ENCODE measurements around the gene HES1.
"Not testable (repeated sequence)": the region's sequence is repeated elsewhere in the genome, so short reads cannot be mapped to it uniquely, and the experiment has no call there.

Gene HES1

GRCh38 chr3:194147679-194148078, 11.7 kb downstream of the HES1 start:
- Histone ChIP-seq H3K27ac (no peak overlapping the region), H3K36me3 (no peaks in the 10 kb centered on the region), H3K9me3 (ENCODE audit: severe bottlenecking) (no peaks in the 10 kb centered on the region), H3K4me3 (ENCODE audit: low read depth, low read length) (no peak overlapping the region), H3K27me3 (ENCODE audit: insufficient read depth, low read depth, severe bottlenecking) (no peaks in the 10 kb centered on the region)
- no peak for TF ChIP-seq CTCF (IDR thresholded peaks at IDR 0.05; ENCODE audit: low read depth, low read length)
- DNase-seq, result no peak

GRCh38 chr3:194148383-194148782, 12.4 kb downstream of the HES1 start:
- Histone ChIP-seq H3K36me3 (no peaks in the 10 kb centered on the region), H3K27me3 (ENCODE audit: insufficient read depth, low read depth, severe bottlenecking) (no peaks in the 10 kb centered on the region), H3K27ac (no peak overlapping the region), H3K4me3 (ENCODE audit: low read depth, low read length) (no peak overlapping the region), H3K9me3 (ENCODE audit: severe bottlenecking) (no peaks in the 10 kb centered on the region)
- DNase-seq, result no peak
- TF ChIP-seq CTCF (IDR thresholded peaks at IDR 0.05; ENCODE audit: low read depth, low read length), result no peak

- H3K27me3 ChIP-seq (ENCODE audit: insufficient read depth, low read depth, severe bottlenecking), result no peaks in the 10 kb centered on the region
- TF ChIP-seq CTCF (IDR thresholded peaks at IDR 0.05; ENCODE audit: low read depth, low read length), result no peak
- no peak for DNase-seq
Observed at GRCh38 chr3:194150252-194150934, 14.4 kb downstream of the HES1 start.

GRCh38 chr3:194150935-194151302, 15.0 kb downstream of the HES1 start:
- not testable (repeated sequence) for DNase-seq; H3K36me3 ChIP-seq; H3K27me3 ChIP-seq (ENCODE audit: insufficient read depth, low read depth, severe bottlenecking); H3K4me3 ChIP-seq (ENCODE audit: low read depth, low read length); H3K9me3 ChIP-seq (ENCODE audit: severe bottlenecking); H3K27ac ChIP-seq

More at GRCh38 chr3:194150252-194150934, 14.4 kb downstream of the HES1 start:
- Histone ChIP-seq H3K4me3 (ENCODE audit: low read depth, low read length) (no peak overlapping the region), H3K36me3 (no peaks in the 10 kb centered on the region), H3K9me3 (ENCODE audit: severe bottlenecking) (no peaks in the 10 kb centered on the region), H3K27ac (no peak overlapping the region)

- no peaks in the 10 kb centered on the region for H3K27me3 ChIP-seq (ENCODE audit: insufficient read depth, low read depth, severe bottlenecking)
- H3K9me3 ChIP-seq (ENCODE audit: severe bottlenecking), result no peaks in the 10 kb centered on the region
- no peak overlapping the region for H3K4me3 ChIP-seq (ENCODE audit: low read depth, low read length)
- no peak for TF ChIP-seq CTCF (IDR thresholded peaks at IDR 0.05; ENCODE audit: low read depth, low read length)
- no peaks in the 10 kb centered on the region for H3K36me3 ChIP-seq
- H3K27ac ChIP-seq, result no peak overlapping the region
- DNase-seq, result no peak
Observed at GRCh38 chr3:194154346-194154745, 18.4 kb downstream of the HES1 start.

- no peak for TF ChIP-seq CTCF (IDR thresholded peaks at IDR 0.05; ENCODE audit: low read depth, low read length)
- H3K27me3 ChIP-seq (ENCODE audit: insufficient read depth, low read depth, severe bottlenecking), result no peaks in the 10 kb centered on the region
Observed at GRCh38 chr3:194156095-194156494, 20.1 kb downstream of the HES1 start.

More at GRCh38 chr3:194156095-194156494, 20.1 kb downstream of the HES1 start:
- DNase-seq, result no peak
- no peaks in the 10 kb centered on the region for H3K9me3 ChIP-seq (ENCODE audit: severe bottlenecking)
- no peak overlapping the region for H3K4me3 ChIP-seq (ENCODE audit: low read depth, low read length)
- no peak overlapping the region for H3K27ac ChIP-seq
- no peaks in the 10 kb centered on the region for H3K36me3 ChIP-seq

All from WERI-Rb-1 (cell line).